ENCODE results near the gene ERI3.

The ERI3 gene

GRCh38 chr1:44354840-44355581, at the start of gene ERI3:
Gene ERI3, minus strand, starts transcription at chr1:44355257. Its CDS starts 231 bp downstream, at chr1:44355026.
- DNase-seq: peak; percentile 94

GRCh38 chr1:44401256-44402228, 46.5 kb upstream of the ERI3 start:
- DNase-seq: no peak

GRCh38 chr1:44390277-44390676, 35.2 kb upstream of the ERI3 start:
- DNase-seq: no peak

- no peak for DNase-seq
Measured at GRCh38 chr1:44389437-44389836, 34.4 kb upstream of the ERI3 start.

- no peak for DNase-seq
Measured at GRCh38 chr1:44388551-44388950, 33.5 kb upstream of the ERI3 start.

- DNase-seq: no peak
Measured at GRCh38 chr1:44380666-44381177, 25.7 kb upstream of the ERI3 start.

GRCh38 chr1:44377925-44378784, 23.1 kb upstream of the ERI3 start:
- DNase-seq: no peak

GRCh38 chr1:44375547-44375946, 20.5 kb upstream of the ERI3 start:
- no peak for DNase-seq

- DNase-seq: no peak
Measured at GRCh38 chr1:44371206-44371605, 16.1 kb upstream of the ERI3 start.

- no peak for DNase-seq
Measured at GRCh38 chr1:44368471-44369151, 13.6 kb upstream of the ERI3 start.

- DNase-seq: no peak
Measured at GRCh38 chr1:44367944-44368343, 12.9 kb upstream of the ERI3 start.

- no peak for DNase-seq
Measured at GRCh38 chr1:44366371-44366975, 11.4 kb upstream of the ERI3 start.

- no peak for DNase-seq
Measured at GRCh38 chr1:44361478-44361877, 6.4 kb upstream of the ERI3 start.

- DNase-seq: no peak
Measured at GRCh38 chr1:44359234-44359935, 4.3 kb upstream of the ERI3 start.

GRCh38 chr1:44357710-44358109, 2.7 kb upstream of the ERI3 start:
- DNase-seq: no peak

GRCh38 chr1:44355582-44356305, 687 bp upstream of the ERI3 start:
- DNase-seq: no peak

- no peak for DNase-seq
Measured at GRCh38 chr1:44354268-44354839, 703 bp downstream of the ERI3 start.

GRCh38 chr1:44353604-44354003, 1.5 kb downstream of the ERI3 start:
- no peak for DNase-seq

GRCh38 chr1:44351289-44351688, 3.8 kb downstream of the ERI3 start:
- DNase-seq: no peak

GRCh38 chr1:44348061-44348485, 7.0 kb downstream of the ERI3 start:
- no peak for DNase-seq

Data from activated effector memory CD4-positive, alpha-beta T cell treated with Interleukin-2 at 50 U/mL for 16 hours (primary cell).